OCI-LY3 (cell line): ENCODE measurements around the gene MTMR3.

Experiments
- H2AFZ ChIP-seq: fragments of 200-600, 300-600 bp; shearing (Covaris generic); 2 replicates; pipeline ENCODE4 v1.6.0; 2014; ENCODE audit warnings: antibody characterized with exemption, low read depth, low read length
- H3K27ac ChIP-seq: fragments of 200-600, 300-600 bp; sonication (generic); 2 replicates; pipeline ENCODE4 v1.5.1; 2014; ENCODE audit warnings: mild to moderate bottlenecking, low read length, moderate library complexity, mixed read lengths
- H3K27me3 ChIP-seq: fragments of 200-600, 300-600 bp; sonication (generic); 2 replicates; pipeline ENCODE4 v1.6.1; 2014; ENCODE audit warnings: low read depth, low read length, mixed read lengths
- H3K36me3 ChIP-seq: fragments of 200-600, 300-600 bp; sonication (generic); replicated peaks from 2 replicates; pipeline ENCODE3; 2014; ENCODE audit warnings: low read depth, low read length, mixed read lengths
- H3K4me1 ChIP-seq: fragments of 300-600, 200-600 bp; sonication (generic); 2 replicates; pipeline ENCODE4 v1.6.1; 2014; ENCODE audit warnings: low read length, mixed read lengths
- H3K4me2 ChIP-seq: fragments of 200-600, 300-600 bp; sonication (generic); 2 replicates; pipeline ENCODE4 v1.6.1; 2014; ENCODE audit warnings: low read length, mixed read lengths
- H3K4me3 ChIP-seq: fragments of 300-600, 200-600 bp; sonication (generic); 2 replicates; pipeline ENCODE4 v1.5.1; 2014; ENCODE audit warnings: antibody characterized with exemption, mild to moderate bottlenecking, low read length, moderate library complexity
- H3K79me2 ChIP-seq: fragments of 300-600, 200-600 bp; shearing (Covaris generic); 2 replicates; pipeline ENCODE4 v1.6.1; 2014; ENCODE audit warnings: mild to moderate bottlenecking, low read length, mixed read lengths
- H3K9ac ChIP-seq: fragments of 300-600, 200-600 bp; shearing (Covaris generic); 2 replicates; pipeline ENCODE4 v1.6.0; 2014; ENCODE audit warnings: mild to moderate bottlenecking, low read length, moderate library complexity
- H3K9me3 ChIP-seq: fragments of 200-600, 300-600 bp; shearing (Covaris generic); 2 replicates; pipeline ENCODE4 v1.6.1; 2014; ENCODE audit warnings: low read length, mixed read lengths; ENCODE audit not compliant: insufficient read depth
- H4K20me1 ChIP-seq: fragments of 200-600, 300-600 bp; sonication (generic); 2 replicates; pipeline ENCODE4 v1.6.1; 2016; ENCODE audit warnings: low read length, mixed read lengths; ENCODE audit not compliant: insufficient read depth
- EZH2phosphoT487 ChIP-seq: fragments of 200-600 bp; shearing (Covaris generic); IDR thresholded peaks from 2 replicates; pipeline ENCODE4 v1.6.1; 2018; ENCODE audit warnings: antibody characterized with exemption, mixed run types, low read depth
- TF ChIP-seq, protein P1 (sequence below): fragments of 200-600, 300-600 bp; sonication (generic); IDR thresholded peaks from 2 replicates; pipeline ENCODE4 v1.5.1; 2014; ENCODE audit warnings: antibody characterized with exemption, low read length, low read depth

The MTMR3 gene

DNA sequence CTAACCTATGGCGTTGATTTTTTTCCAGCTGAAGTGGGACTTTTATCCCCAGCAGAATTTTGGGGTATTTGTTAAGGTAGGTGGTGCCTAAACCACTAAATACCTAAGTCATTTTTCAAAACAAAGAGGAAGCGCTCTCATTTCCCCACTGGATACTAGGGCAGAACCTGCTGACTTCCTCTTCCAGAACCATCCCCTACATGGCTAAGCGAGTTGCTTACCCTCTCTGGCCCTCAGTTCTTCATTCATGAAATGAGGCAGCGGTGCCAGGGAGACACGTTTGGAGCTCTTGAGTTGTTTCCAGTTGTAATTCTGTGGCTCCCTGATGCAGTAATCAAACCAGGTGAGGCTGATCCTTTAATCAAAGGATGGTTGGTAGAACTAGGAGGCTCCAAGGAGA lies 10.0 kb upstream of the MTMR3 start:
- peaks cover 7% of the 10 kb centered on the region for H3K4me1 ChIP-seq
- H3K36me3 ChIP-seq, result no peaks in the 10 kb centered on the region
- H3K27ac ChIP-seq, result no peak overlapping the region
- H3K4me3 ChIP-seq, result no peak overlapping the region
- H2AFZ ChIP-seq, result no peak overlapping the region
- no peak for TF ChIP-seq EZH2phosphoT487
- H3K9me3 ChIP-seq, result no peaks in the 10 kb centered on the region
- H3K27me3 ChIP-seq, result peaks cover 25% of the 10 kb centered on the region
- no peak overlapping the region for H3K9ac ChIP-seq
- no peaks in the 10 kb centered on the region for H4K20me1 ChIP-seq
- no peak overlapping the region for H3K4me2 ChIP-seq
- H3K79me2 ChIP-seq, result no peaks in the 10 kb centered on the region

DNA sequence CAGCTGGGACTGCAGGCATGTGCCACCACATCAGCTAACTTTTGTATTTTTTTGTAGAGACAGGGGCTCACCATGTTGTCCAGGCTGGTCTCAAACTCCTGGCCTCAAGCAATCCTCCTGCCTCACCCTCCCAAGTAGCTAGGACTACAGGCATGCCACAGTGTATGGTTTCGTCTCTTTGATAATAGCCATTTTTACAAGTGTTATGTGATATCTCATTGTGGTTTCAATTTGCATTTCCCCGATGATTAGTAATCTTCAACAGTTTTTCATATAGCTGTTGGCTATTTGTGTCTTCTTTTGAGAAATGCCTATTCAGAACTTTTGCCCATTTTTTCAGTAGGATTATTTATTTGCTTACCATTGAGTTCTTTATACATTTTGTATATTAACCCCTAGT lies 9.0 kb upstream of the MTMR3 start:
- no peak for TF ChIP-seq EZH2phosphoT487
- TF ChIP-seq, protein P1, sequence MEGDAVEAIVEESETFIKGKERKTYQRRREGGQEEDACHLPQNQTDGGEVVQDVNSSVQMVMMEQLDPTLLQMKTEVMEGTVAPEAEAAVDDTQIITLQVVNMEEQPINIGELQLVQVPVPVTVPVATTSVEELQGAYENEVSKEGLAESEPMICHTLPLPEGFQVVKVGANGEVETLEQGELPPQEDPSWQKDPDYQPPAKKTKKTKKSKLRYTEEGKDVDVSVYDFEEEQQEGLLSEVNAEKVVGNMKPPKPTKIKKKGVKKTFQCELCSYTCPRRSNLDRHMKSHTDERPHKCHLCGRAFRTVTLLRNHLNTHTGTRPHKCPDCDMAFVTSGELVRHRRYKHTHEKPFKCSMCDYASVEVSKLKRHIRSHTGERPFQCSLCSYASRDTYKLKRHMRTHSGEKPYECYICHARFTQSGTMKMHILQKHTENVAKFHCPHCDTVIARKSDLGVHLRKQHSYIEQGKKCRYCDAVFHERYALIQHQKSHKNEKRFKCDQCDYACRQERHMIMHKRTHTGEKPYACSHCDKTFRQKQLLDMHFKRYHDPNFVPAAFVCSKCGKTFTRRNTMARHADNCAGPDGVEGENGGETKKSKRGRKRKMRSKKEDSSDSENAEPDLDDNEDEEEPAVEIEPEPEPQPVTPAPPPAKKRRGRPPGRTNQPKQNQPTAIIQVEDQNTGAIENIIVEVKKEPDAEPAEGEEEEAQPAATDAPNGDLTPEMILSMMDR, result no peak
- H3K9me3 ChIP-seq, result no peaks in the 10 kb centered on the region
- H2AFZ ChIP-seq, result no peak overlapping the region
- no peak overlapping the region for H3K4me2 ChIP-seq
- H3K36me3 ChIP-seq, result no peaks in the 10 kb centered on the region
- H3K9ac ChIP-seq, result no peak overlapping the region
- H3K27ac ChIP-seq, result no peak overlapping the region
- H4K20me1 ChIP-seq, result no peaks in the 10 kb centered on the region
- H3K4me1 ChIP-seq, result peaks cover 7% of the 10 kb centered on the region
- no peak overlapping the region for H3K4me3 ChIP-seq
- peaks cover 25% of the 10 kb centered on the region for H3K27me3 ChIP-seq
- no peaks in the 10 kb centered on the region for H3K79me2 ChIP-seq

DNA sequence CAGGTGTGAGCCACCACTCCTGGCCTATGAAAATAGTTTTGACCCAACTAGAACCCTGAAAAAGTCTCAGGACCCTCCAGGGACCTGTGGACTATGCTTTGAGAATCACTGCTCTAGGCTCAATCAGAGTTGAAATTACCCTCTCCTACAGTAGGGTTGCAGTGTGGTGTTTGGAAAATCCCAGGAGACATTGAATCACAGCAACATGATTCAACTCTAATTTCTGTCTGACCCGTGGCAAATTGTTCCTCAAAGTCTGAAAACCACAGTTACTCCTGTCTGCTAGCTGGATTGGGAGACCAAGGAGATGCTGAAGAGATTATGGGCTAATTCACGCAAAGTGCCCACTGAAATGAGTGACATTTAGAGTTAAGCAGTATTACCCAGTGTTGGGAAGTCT lies 5.4 kb upstream of the MTMR3 start:
- Histone ChIP-seq H3K79me2 (no peaks in the 10 kb centered on the region), H3K9me3 (no peaks in the 10 kb centered on the region), H3K36me3 (no peaks in the 10 kb centered on the region), H4K20me1 (no peaks in the 10 kb centered on the region), H3K4me3 (no peak overlapping the region), H3K27ac (no peak overlapping the region), H3K9ac (no peak overlapping the region), H2AFZ (no peak overlapping the region), H3K4me2 (no peak overlapping the region), H3K4me1 (peaks cover 7% of the 10 kb centered on the region), H3K27me3 (peaks cover 19% of the 10 kb centered on the region)
- no peak for TF ChIP-seq EZH2phosphoT487
- TF ChIP-seq, protein P1, result no peak

DNA sequence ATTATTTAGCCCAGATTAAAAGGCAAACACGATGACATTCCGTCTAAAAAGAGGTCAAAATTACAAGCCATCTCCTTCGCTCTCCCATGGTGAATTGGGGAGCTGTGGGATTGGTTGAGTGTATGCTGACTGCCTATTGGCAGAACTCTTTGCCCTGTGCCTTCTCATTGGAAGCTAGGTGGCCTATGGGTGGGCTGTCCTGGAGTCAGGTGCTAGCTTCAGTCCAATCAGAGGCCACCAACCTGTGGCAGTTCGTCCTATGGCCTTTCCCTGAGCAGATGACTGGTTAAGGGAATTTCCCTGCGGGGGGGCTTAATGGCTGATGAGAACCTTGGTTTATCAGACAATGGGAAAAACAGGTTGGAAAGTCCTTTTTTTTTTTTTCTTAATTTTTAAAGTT lies 3.2 kb upstream of the MTMR3 start:
- Histone ChIP-seq H2AFZ (no peak overlapping the region), H4K20me1 (no peaks in the 10 kb centered on the region), H3K9me3 (no peaks in the 10 kb centered on the region), H3K4me3 (no peak overlapping the region), H3K36me3 (no peaks in the 10 kb centered on the region), H3K27me3 (peaks cover 17% of the 10 kb centered on the region), H3K27ac (no peak overlapping the region), H3K4me1 (peaks cover 4% of the 10 kb centered on the region), H3K79me2 (peaks cover 16% of the 10 kb centered on the region), H3K9ac (no peak overlapping the region), H3K4me2 (no peak overlapping the region)
- TF ChIP-seq, protein P1, result no peak
- TF ChIP-seq EZH2phosphoT487, result no peak

DNA sequence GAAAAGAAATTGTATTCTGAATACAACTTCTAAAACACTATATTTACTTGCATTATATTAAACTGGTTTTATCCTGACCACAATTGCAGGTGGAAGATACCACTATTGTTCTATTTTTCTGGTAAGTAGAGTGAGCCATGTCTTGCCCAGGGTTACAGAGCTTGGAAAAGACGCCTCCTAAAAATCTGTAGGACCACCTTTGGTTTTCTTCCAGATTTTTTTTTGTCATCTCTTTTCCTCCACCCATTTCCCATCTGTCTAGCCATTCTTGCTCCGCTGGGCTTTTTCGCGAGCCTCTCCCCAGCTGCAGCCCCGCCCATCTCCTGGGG lies 294 bp upstream of the MTMR3 start:
- Histone ChIP-seq H3K27ac (no peak overlapping the region), H3K9me3 (no peaks in the 10 kb centered on the region), H3K9ac (no peak overlapping the region), H3K4me2 (peak overlapping the region; percentile 61), H3K4me1 (peaks cover 4% of the 10 kb centered on the region), H4K20me1 (peaks cover 6% of the 10 kb centered on the region), H3K4me3 (peak overlapping the region; percentile 88), H3K79me2 (peaks cover 39% of the 10 kb centered on the region), H3K36me3 (no peaks in the 10 kb centered on the region), H2AFZ (no peak overlapping the region), H3K27me3 (no peaks in the 10 kb centered on the region)
- TF ChIP-seq, protein P1, result no peak
- no peak for TF ChIP-seq EZH2phosphoT487
